Panc1 (cell line): ENCODE measurements around the gene CPNE4. TPM values are rescaled to one million over a fixed set of nuclear protein-coding genes. Genes with fewer than 3 reads are reported as not detected.

Source experiments
- ATAC-seq: fragments of 200-7000 bp; cut with Tn5 transposase; 2 replicates; pipeline ENCODE4 v1.9.1; 2020; ENCODE audit warnings: mild to moderate bottlenecking, moderate library complexity
- BruUV-seq: library from RNA; stranded (reverse); fragments of 400-500 nt; replicated peaks from 2 replicates; lab custom pipeline; 2021; lab: Mats Ljungman, UMichigan
- CTCF ChIA-PET: fragments of 300-600 bp; sonication (Branson Sonifier 250); formaldehyde crosslinking; loops from one replicate; lab custom pipeline; 2022; ENCODE audit warnings: antibody characterized with exemption; lab: Charles Lee
- POLR2A ChIA-PET: fragments of 300-600 bp; sonication (Branson Sonifier 250); formaldehyde crosslinking; loops from one replicate; lab custom pipeline; 2022; ENCODE audit warnings: antibody characterized with exemption; lab: Charles Lee
- DNase-seq: peaks from one replicate; pipeline ENCODE4 v3.0.0-alpha.2; 2010; ENCODE audit warnings: low read depth, low spot score
- H3K27ac ChIP-seq: 2 replicates; pipeline ENCODE4 v1.5.1; 2011; ENCODE audit warnings: mild to moderate bottlenecking, low read length, inconsistent platforms
- H3K27me3 ChIP-seq: fragments of 200-500 bp; sonication (Bioruptor generic); 2 replicates; pipeline ENCODE4 v1.6.0; 2014; ENCODE audit warnings: low read length, inconsistent platforms; ENCODE audit not compliant: control insufficient read depth, insufficient read depth
- H3K36me3 ChIP-seq: fragments of 200-500 bp; sonication (Bioruptor generic); 2 replicates; pipeline ENCODE4 v1.5.1; 2014; ENCODE audit warnings: inconsistent platforms, mild to moderate bottlenecking, low read length, moderate library complexity; ENCODE audit not compliant: control insufficient read depth, insufficient read depth
- H3K4me1 ChIP-seq: 2 replicates; pipeline ENCODE4 v1.5.1; 2011; ENCODE audit warnings: inconsistent platforms, mild to moderate bottlenecking, low read length, moderate library complexity; ENCODE audit not compliant: control insufficient read depth, insufficient read depth
- H3K4me3 ChIP-seq, 2 experiments: 2 replicates each; pipeline ENCODE4 v1.5.1; 2011 to 2012; ENCODE audit warnings: low read depth in 2 of 2, low read length in 2 of 2, mild to moderate bottlenecking in 2 of 2, inconsistent platforms in 1 of 2, moderate library complexity in 1 of 2
- H3K9me3 ChIP-seq: fragments of 200-500 bp; sonication (Bioruptor generic); 2 replicates; pipeline ENCODE4 v1.5.1; 2014; ENCODE audit warnings: low read depth, mild to moderate bottlenecking, inconsistent platforms, low read length, moderate library complexity; ENCODE audit not compliant: control insufficient read depth, insufficient read depth
- CTCF ChIP-seq: fragments of 450-650 bp; IDR thresholded peaks from 2 replicates; pipeline ENCODE4 v1.5.1; 2017; ENCODE audit warnings: mild to moderate bottlenecking
- POLR2AphosphoS5 ChIP-seq: IDR thresholded peaks from 2 replicates; pipeline ENCODE4 v1.6.1; 2012; ENCODE audit warnings: mild to moderate bottlenecking, low read depth, low read length, moderate library complexity
- REST ChIP-seq, 2 experiments: IDR thresholded peaks; 2 replicates each; pipeline ENCODE4 v1.6.1; 2011 to 2012; ENCODE audit warnings: low read depth in 2 of 2, control low read depth in 1 of 2, low read length in 1 of 2, mild to moderate bottlenecking in 1 of 2, moderate library complexity in 1 of 2; ENCODE audit not compliant: insufficient read depth in 1 of 2
- SIN3A ChIP-seq: IDR thresholded peaks from 2 replicates; pipeline ENCODE4 v1.6.1; 2012; ENCODE audit warnings: low read depth, mild to moderate bottlenecking, low read length, moderate library complexity, borderline replicate concordance; ENCODE audit not compliant: insufficient read depth
- TCF7L2 ChIP-seq: IDR thresholded peaks from 2 replicates; pipeline ENCODE4 v1.6.1; 2011; ENCODE audit warnings: mild to moderate bottlenecking, low read depth, low read length, inconsistent platforms
- in situ Hi-C: cut with HindIII; loops from 2 replicates; pipeline ENCODE4 v1.10.0; 2016; ENCODE audit warnings: low sequenced_read_pairs, low pct_unique_long_range_greater_than_20kb
- intact Hi-C: fragments of 100-400 bp; cut with micrococcal nuclease; formaldehyde crosslinking; loops from one replicate; pipeline ENCODE4 v1.10.0; 2022; ENCODE audit not compliant: unreplicated experiment
- total RNA-seq: library from RNA; stranded (reverse); gene quantifications from one replicate; pipeline ENCODE4 v1.2.1, GENCODE V29; 2021; ENCODE audit not compliant: unreplicated experiment

CPNE4 gene
- total RNA-seq, 1 experiment from 2014 or later: not detected

- no peak for ATAC-seq
- intact Hi-C loops: no loop called here
- no TSS peak for BruUV-seq
- Histone ChIP-seq H3K4me1 (no peaks in the 10 kb centered on the region), H3K27me3 (no peaks in the 10 kb centered on the region), H3K36me3 (no peaks in the 10 kb centered on the region), H3K9me3 (no peaks in the 10 kb centered on the region), H3K27ac (no peak overlapping the region), H3K4me3 (no peak overlapping the region)
- POLR2A ChIA-PET: no interaction called here
- DNase-seq: no peak
- CTCF ChIA-PET: no interaction called here
- in situ Hi-C loops: no loop called here
- no peak for TF ChIP-seq REST (IDR thresholded peaks at IDR 0.05; ENCODE audit: insufficient read depth in 1 of 2, low read depth in 2 of 2, low read length in 1 of 2)
- no peak for TF ChIP-seq SIN3A
- TF ChIP-seq TCF7L2: no peak
- no peak for TF ChIP-seq POLR2AphosphoS5
- no peak for TF ChIP-seq CTCF
Measured at GRCh38 chr3:131850223-131850622, 184.6 kb downstream of the CPNE4 start.

DNA sequence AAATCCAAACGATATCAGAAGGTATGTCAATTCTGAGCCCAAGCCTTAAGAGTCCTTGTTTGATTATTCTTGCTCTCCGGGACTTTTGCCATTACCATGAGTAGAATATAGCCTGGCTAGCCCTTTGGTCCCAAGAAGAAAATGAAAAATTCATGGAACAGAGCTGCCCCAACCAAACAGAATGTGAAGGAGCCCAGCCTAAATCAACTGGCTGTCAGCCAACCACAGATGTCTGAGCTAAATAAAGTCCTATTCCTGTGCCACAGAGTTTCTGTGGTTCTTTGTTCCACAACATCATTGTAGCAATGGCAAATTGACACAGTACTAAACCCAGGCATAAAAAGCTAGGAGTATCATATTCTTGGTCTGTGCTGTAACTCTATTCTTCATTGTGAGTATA, 185.2 kb downstream of the CPNE4 start:
- in situ Hi-C loops: no loop called here
- TF ChIP-seq POLR2AphosphoS5: no peak
- TF ChIP-seq REST (IDR thresholded peaks at IDR 0.05; ENCODE audit: insufficient read depth in 1 of 2, low read depth in 2 of 2, low read length in 1 of 2): no peak
- no peak for TF ChIP-seq TCF7L2
- no peak for TF ChIP-seq SIN3A
- no peak for TF ChIP-seq CTCF
- intact Hi-C loops: no loop called here
- no TSS peak for BruUV-seq
- no peak overlapping the region for H3K4me3 ChIP-seq
- H3K27me3 ChIP-seq: no peaks in the 10 kb centered on the region; the same call in 1 of the 2 replicates
- DNase-seq (no peak), ATAC-seq (no peak)
- CTCF ChIA-PET: no interaction called here
- H3K36me3 ChIP-seq: no peaks in the 10 kb centered on the region
- no peaks in the 10 kb centered on the region for H3K4me1 ChIP-seq
- POLR2A ChIA-PET: no interaction called here
- no peaks in the 10 kb centered on the region for H3K9me3 ChIP-seq
- H3K27ac ChIP-seq: no peak overlapping the region
